ENCODE data around the gene TNIK.
A peak's percentile ranks its signal among the peaks of the same experiment; 100 is the strongest.

TNIK gene

GRCh38 chr3:171279972-171280371 lies 180.2 kb downstream of the TNIK start:
- no peak overlapping the region for H3K27ac ChIP-seq
- no peak overlapping the region for H3K4me3 ChIP-seq

- H3K27ac ChIP-seq, result no peak overlapping the region
- H3K4me3 ChIP-seq, result no peak overlapping the region
Observed at GRCh38 chr3:171278299-171278590, 182.0 kb downstream of the TNIK start.

DNA sequence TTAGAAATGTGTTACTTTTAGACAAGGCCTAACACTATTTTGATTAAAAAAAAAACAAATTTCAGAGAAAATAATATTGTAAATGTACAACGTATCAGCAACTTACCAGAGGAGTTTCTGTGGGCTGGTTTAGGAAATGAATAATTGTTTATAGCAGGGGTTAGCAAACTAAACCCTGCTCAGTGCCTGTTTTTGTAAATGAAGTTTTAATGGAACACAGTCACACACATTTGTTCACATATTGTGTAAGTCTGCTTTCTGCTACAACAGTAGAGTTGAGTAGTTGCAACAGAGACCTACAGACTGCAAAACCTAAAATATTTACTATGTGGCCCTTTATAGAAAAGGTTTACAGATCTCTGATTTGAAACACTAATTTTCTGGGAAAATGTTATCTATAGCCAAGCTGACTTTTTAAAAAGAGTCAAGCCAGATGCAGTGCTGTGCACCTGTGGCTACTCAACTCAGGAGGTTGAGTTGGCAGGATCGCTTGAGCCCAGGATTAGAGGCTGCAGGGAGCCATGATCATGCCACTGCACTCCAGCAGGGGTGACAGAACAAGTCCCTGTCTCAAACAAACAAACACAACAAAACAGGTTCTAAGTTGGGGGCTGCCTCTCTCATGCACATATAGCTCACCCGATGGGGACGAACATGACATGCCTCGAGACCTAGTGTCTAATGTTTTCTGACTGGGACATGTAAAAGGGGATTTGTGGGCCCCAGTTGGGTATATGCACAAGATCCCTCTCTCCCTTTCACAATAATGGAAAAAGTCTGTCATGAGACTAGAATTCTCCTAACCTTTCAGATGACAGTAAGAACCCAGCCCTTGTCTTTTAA lies 182.5 kb downstream of the TNIK start:
- H3K27ac ChIP-seq, result peak overlapping the region in 1 of 21 experiments; percentile 13
- no peak overlapping the region for H3K4me3 ChIP-seq

DNA sequence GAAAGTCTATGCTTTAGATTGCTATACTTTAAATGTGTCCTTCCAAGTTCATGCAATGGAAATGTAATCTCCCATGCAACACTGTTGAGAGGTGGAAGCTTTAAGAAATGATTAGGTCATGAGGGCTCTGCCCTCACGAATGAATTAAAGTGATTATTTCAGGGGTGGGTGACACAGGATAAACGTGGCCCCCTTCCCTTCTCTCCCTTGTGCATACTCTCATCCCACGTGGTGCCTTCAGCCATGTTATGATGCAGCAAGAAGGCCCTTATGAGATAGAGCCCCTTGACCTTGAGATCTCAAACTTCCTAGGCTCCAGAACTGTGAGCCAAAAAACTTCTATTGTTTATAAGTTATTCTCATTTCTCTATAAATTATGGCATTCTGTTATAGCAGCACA lies 183.3 kb downstream of the TNIK start:
- H3K27ac ChIP-seq, result no peak overlapping the region
- no peak overlapping the region for H3K4me3 ChIP-seq

DNA sequence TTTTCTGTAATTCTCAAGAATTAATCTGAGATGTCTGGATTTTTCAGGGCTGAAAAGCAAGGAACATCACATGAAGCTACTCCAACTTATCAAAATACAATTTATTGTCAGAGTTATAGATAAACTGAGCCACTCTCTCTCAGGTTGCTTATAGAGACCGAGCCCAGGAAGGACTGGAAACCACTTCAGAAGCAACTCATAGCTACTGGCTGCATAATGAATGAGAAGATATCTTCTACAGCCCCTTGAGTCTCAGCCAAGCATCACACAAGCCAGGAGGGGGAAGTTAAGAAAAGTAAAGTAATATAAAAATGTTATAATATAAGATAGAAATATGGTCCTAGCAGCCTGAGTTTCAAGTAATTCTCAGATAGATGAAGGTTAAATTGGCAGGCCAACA lies 186.0 kb downstream of the TNIK start:
- Histone ChIP-seq H3K4me3 (no peak overlapping the region), H3K27ac (no peak overlapping the region)

GRCh38 chr3:171270541-171270940 lies 189.7 kb downstream of the TNIK start:
- Histone ChIP-seq H3K4me3 (no peak overlapping the region), H3K27ac (no peak overlapping the region)

DNA sequence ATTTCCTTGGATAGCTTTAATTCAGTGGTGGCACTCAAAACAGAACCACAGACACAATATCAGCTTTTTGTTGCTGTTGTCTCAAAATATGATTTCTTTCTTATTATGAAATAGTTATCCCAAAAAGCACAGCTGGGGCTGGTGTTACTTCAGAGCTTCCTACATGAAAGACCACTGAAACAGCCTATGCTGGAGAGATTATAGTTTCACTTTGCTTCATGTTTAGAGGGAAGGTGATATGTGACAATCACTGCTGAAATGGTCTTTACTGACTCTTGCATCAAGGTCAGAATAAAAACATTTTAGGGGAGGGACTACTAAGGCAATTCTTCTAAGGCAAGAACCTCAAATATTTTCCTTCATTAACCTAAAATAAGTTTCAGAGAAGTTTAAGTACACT lies 190.7 kb downstream of the TNIK start:
- Histone ChIP-seq H3K4me3 (no peak overlapping the region), H3K27ac (peak overlapping the region in 1 of 21 experiments; percentile 47)

GRCh38 chr3:171268677-171269076 lies 191.5 kb downstream of the TNIK start:
- H3K27ac ChIP-seq, result no peak overlapping the region

DNA sequence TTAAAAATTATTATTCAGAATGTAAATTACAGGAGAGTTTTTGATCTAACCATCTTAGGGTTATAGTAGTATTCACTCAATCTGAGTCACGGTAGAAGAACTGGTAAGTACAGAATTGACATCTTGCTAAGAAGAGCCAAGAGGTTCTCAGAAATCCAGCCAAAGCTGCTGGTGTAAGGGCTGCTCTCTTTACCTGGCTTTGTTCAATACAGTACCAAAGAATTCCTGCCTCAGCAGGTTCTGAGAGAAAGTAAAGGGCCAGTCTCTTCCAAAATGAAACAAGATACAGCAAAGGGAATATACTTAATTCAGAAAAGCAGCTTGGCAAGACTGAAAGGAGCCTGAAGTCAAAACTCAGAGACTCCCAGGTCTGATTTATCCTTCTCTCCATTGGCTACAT lies 193.1 kb downstream of the TNIK start:
- peak overlapping the region in 5 of 21 experiments; percentile 5 to 70 (median 44) for H3K27ac ChIP-seq
- no peak overlapping the region for H3K4me3 ChIP-seq

More at GRCh38 chr3:171268677-171269076, 191.5 kb downstream of the TNIK start:
- no peak overlapping the region for H3K4me3 ChIP-seq

DNA sequence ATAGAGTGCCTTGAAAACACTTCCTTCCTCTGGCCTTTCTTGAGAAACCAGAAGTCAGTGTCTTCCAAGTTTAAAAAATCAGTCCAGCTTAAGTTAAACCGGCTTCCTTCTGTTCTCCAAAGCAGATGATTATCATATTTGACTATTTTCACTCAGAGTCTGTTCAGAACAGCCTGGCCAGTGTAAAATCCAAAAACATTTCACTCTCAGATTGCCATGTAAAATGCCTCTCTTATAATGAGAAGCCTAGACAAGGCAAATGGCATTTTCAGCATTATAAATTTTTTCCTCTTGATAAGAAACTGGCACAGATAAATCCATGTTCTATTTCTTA lies 193.5 kb downstream of the TNIK start:
- no peak overlapping the region for H3K4me3 ChIP-seq
- H3K27ac ChIP-seq, result peak overlapping the region in 5 of 21 experiments; percentile 8 to 70 (median 49)

DNA sequence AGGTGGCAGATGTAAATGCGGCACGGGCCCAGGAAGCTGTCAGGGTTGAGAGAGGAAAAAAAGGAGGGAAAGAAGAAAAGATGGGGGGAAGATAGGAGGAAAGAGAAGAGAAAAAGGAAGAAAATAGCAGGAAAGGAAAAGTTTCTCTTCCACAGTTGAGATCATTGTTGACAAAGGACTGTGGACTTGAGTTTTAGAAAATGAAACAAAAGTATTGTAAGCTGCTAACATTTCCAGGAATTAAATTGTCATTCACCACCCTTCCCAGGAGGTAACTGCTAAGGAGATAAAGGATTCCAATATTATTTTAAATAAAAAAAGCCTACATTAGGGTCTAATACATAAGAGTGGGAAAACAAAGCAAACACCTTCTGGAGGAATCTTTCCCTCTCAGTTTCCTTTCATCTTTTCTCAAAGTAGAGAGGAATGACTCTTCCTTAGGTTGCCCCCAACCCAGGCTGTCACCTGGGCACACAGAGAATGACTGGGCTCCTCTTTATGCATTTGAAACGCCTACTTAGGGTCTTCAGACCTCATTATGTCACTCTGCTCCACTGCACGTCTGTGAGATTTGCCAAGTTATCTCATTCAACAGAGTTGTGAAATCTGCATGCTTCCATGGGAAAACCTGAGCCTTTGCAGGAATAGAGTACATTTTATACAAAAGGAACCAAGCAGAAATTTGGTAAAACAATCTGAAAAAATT lies 194.0 kb downstream of the TNIK start:
- Histone ChIP-seq H3K4me3 (no peak overlapping the region), H3K27ac (peak overlapping the region in 4 of 21 experiments; percentile 8 to 70 (median 56))

DNA sequence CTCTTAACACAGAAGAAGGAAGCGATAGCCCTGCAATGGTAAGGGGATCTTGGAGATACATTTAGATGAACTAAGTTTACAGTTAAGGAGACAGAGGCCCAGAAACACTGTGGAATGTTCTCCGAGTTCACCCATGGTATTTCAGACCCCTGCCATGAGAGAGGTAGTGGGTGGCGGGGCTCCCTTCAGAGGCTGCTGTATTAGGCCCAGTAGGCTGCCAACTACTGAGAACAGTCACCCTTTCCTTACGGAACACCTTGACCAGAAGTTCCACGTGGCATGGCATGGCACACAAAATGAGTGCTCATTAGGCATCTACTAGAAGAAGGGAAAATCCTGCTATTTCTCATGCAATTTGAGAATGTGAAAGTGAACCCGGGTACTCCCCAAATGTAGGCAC lies 195.4 kb downstream of the TNIK start:
- no peak overlapping the region for H3K27ac ChIP-seq
- H3K4me3 ChIP-seq, result no peak overlapping the region

DNA sequence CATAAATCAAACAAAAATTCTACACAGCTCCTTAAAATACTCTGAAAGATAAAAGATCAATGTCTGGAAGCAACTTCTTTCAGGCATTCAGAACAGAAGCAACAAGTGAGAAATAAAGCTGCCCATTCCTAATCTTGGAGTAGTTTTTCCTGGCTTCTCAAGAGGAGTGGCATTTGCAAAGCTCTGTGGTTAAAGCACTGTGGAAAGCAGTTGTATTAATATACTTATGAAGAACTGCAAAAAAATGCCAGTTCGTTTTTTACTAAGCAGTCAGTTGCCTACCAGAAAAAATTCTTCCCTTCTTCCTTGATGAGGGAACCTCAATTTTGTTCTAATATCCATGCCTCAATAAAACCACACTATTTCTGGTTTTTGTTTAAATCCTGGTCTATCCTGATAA lies 197.8 kb downstream of the TNIK start:
- H3K4me3 ChIP-seq, result no peak overlapping the region
- no peak overlapping the region for H3K27ac ChIP-seq

DNA sequence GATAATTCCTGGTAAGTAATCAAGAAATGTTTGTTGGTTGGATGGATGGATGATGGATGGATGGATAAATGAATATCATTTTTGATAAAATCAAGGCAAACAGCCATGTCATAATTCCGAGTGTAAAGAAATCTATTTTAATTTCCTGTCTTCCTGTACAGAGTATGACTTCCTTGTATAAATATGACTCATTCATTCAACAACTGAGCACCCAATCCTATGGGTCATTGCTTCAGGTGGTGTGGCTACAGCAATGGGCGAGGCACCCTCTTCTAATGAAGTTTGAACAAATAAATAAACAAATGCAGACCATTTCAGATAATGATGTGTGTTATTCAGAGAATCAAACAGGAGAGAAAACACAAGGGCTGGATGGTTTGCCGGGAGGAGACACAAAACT lies 198.7 kb downstream of the TNIK start:
- H3K4me3 ChIP-seq, result no peak overlapping the region
- no peak overlapping the region for H3K27ac ChIP-seq

DNA sequence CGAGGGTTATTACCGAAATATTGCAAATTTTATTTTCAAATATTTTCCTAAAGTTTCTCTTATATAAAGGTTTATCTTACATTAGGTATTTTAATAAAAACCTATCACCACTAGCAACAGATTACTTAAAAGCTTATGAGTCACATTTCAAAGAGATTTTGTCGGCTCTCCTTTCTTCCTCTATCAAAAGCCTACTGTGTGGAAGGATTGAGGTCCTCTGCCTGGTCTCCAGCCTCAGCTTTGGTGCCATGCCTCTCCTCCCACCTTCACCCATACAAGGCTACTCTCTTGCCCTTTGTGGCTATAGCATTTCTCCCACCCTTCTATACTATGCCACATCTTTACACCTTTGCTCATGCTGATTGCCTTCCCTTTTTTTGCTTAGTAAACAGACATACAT lies 199.3 kb downstream of the TNIK start:
- Histone ChIP-seq H3K4me3 (no peak overlapping the region), H3K27ac (no peak overlapping the region)

- no peak overlapping the region for H3K4me3 ChIP-seq
- H3K27ac ChIP-seq, result no peak overlapping the region
Observed at GRCh38 chr3:171260466-171260865, 199.7 kb downstream of the TNIK start.

GRCh38 chr3:171258316-171258715 lies 201.9 kb downstream of the TNIK start:
- H3K4me3 ChIP-seq, result no peak overlapping the region
- H3K27ac ChIP-seq, result peak overlapping the region in 3 of 21 experiments; percentile 64 to 79 (median 79)

DNA sequence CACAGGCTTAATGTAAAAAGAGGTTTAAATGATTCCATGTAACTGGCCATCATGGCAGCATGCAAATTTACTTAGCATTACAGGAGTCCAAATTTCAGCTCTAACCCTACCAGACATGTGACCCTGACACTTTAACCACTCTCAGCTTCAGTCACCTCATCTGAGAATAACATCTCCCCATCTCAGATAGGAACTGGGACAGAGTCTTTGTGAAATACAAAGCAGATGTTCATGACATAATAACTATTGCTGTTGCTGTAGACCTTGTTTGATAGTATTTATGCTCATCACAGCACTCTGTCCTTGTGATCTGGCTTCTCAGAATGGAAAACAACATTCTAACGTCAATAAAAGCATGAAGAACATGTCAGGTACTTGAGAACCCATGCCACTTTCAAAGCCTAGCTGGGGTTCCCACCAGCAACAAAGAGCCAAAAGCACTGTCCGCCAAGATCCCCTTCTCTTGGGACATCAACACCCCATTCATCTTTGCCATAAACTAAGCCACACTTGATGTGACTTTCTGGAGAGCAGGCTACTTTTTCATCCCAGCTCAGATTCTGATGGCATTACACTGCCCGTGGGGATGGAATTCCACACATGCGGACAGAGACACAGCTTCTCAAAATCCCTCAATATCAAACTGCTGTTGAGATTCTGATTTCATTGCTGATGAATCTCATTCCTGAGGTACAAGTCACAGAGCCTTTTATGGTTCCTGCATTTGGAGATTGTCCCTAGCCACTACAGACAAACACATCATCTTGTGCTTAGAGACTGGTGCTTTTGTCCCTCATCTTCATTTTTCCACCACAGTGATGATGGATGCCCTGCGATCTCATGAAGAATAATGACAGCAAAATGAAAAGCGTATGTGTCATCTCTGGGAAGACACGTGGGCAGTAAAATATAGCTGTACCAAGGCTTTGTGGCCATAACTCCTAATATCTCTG lies 202.7 kb downstream of the TNIK start:
- no peak overlapping the region for H3K4me3 ChIP-seq
- peak overlapping the region in 8 of 21 experiments; percentile 4 to 87 (median 64) for H3K27ac ChIP-seq

DNA sequence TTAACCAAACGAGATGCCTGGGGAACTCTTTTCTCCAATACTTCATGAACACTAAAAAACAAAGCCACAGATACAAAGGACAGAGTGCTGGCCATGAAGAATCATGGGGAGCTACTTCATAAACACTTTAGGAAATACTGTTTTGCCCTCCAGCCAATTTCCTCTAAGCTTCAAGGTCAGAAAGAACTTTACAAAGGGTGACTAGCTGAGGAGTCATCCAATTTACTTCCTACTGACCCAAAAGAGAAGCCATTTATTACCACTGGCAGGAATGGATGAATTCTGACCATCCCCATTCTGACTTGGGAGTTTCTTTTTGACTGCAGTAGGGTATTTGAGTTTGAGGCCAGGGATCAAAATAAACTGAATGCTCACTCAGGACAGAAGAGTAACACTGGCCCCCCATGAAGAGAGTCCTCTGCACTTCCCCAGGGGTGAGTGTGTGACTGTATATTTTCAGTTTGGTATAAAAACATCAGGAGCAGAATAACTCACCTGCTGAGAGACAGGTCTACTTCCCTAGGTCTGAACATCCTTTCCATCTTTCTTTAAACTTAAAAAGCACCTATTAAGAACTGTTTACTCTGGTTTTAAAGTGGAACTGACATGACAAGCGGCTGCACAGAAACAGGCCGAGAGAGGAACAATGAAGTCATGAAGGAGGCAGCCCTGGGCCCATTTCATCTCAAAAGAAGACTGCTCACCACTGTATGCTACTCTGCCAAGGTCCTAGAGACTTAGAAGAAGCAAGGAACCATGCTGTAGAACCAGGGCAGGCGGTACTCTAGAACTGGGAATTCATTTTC lies 203.6 kb downstream of the TNIK start:
- H3K27ac ChIP-seq, result peak overlapping the region in 9 of 21 experiments; percentile 13 to 87 (median 64)

More for the DNA sequence above, 203.6 kb downstream of the TNIK start:
- no peak overlapping the region for H3K4me3 ChIP-seq

Data from skin epidermis (tissue), 12 donors.